Urinary bladder (tissue), 4 donors: Measurements from ENCODE around the gene ZNF385B. TPM values are rescaled to one million over a fixed set of nuclear protein-coding genes. Genes with fewer than 3 reads are reported as not detected.

Source experiments
- DNase-seq: peaks from one replicate; pipeline ENCODE4 v3.0.0-alpha.2; 2015; ENCODE audit errors: extremely low spot score
- H3K27ac ChIP-seq: one replicate; pipeline ENCODE4 v1.5.1; 2013; ENCODE audit warnings: low read depth, mild to moderate bottlenecking, moderate library complexity
- H3K36me3 ChIP-seq: one replicate; pipeline ENCODE4 v1.6.1; 2013; ENCODE audit warnings: mild to moderate bottlenecking, moderate library complexity; ENCODE audit not compliant: insufficient read depth
- H3K4me1 ChIP-seq: one replicate; pipeline ENCODE4 v1.6.1; 2013; ENCODE audit warnings: mild to moderate bottlenecking, moderate library complexity; ENCODE audit not compliant: insufficient read depth
- H3K4me3 ChIP-seq: one replicate; pipeline ENCODE4 v1.5.1; 2013; ENCODE audit warnings: low read depth, low read length
- WGBS: extraction: QIAGEN DNeasy Blood & Tissue Kit; methylation state at CpG from one replicate; pipeline ENCODE4 v1.1.7; 2013; 5-methylcytosine and 5-hydroxymethylcytosine counted together
- polyA plus RNA-seq: library from polyadenylated mRNA; stranded (reverse); fragments of 200-250 nt; gene quantifications from one replicate; pipeline ENCODE4 v1.2.3, GENCODE V29; 2013
- total RNA-seq: library from RNA; depleted of rRNA; stranded (reverse); fragments of >200 nt; gene quantifications from one replicate; pipeline ENCODE4 v1.2.3, GENCODE V29; 2014
- donor health status: healthy with polysubstance abuse.
- donor health status: healthy.

The ZNF385B gene
- total and polyA plus RNA-seq, 2 donors = 0.47 to 2.5 TPM

DNA sequence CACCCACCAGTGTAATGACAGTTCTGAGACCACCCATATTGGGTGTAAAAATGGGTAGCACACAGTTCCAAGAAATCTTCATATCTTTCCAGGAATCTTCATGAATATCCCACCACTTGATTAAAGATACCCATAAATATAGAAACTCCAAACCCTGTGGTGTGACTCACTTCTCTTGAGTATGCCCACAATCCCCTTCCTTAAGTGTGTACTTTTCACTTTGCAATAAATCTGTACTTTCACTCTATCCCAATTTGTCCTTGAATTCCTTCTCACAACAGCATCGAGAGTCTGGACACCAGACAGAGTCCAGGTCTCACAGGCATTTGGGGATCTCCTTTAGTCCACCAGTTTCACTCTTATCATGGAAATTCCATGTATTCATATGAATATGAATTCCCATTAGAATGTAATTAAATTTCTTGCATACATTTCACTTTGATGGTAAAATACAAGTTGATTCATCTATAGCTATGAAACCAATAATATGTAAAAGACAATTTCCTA, 309.8 kb downstream of the ZNF385B start:
- no peak for DNase-seq
- Histone ChIP-seq H3K4me3 (no peak overlapping the region), H3K36me3 (no peaks in the 10 kb centered on the region), H3K27ac (no peak overlapping the region), H3K4me1 (no peaks in the 10 kb centered on the region)
- WGBS = 54% methylated on average over 1 of the region's 1 CpG

DNA sequence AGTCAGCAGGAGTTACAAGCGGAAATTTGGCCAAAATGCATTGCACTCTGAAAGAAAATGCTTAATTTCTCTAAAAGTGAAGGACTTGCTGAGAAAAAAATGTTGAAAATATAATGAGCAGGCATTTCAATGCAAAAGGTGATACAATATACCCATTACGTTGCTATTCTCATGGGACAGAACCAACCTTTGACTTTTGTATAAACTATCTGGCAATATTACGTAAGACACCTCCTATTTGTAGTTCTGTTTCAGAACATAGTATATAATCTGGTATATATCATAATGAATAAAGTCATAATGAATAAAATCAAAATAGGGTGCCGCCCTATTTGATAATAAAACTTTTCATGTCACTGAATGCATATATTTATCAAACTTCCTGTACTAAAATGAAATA, 310.6 kb downstream of the ZNF385B start:
- H3K4me3 ChIP-seq = no peak overlapping the region
- no peak for DNase-seq

DNA sequence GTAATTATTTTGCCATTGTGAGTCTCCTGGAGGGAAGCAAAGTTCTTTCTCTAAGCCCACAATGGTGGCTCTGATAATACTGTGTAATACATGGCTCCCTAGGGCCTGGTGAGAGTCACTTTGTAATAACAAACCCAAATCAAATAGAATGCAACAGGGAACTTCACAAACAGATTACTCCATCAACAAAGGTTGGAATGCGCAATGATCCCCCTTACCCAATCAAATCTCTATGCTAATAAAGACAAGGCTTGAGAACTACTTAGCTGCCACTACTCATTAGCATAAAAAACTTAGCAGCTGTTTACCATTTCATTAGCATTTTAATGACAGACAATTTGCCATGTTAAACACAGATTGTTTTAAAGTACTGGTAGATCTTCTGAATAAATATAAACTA, 311.2 kb downstream of the ZNF385B start:
- H3K27ac ChIP-seq = no peak overlapping the region
- H3K36me3 ChIP-seq = no peaks in the 10 kb centered on the region
- DNase-seq = no peak
- H3K4me1 ChIP-seq = no peaks in the 10 kb centered on the region
- WGBS = 90% methylated on average over 1 of the region's 1 CpG
- no peak overlapping the region for H3K4me3 ChIP-seq

More for the DNA sequence above, 310.6 kb downstream of the ZNF385B start:
- no peak overlapping the region for H3K27ac ChIP-seq
- no peaks in the 10 kb centered on the region for H3K4me1 ChIP-seq
- no peaks in the 10 kb centered on the region for H3K36me3 ChIP-seq
- WGBS = 87% methylated on average over 4 of the region's 4 CpGs

DNA sequence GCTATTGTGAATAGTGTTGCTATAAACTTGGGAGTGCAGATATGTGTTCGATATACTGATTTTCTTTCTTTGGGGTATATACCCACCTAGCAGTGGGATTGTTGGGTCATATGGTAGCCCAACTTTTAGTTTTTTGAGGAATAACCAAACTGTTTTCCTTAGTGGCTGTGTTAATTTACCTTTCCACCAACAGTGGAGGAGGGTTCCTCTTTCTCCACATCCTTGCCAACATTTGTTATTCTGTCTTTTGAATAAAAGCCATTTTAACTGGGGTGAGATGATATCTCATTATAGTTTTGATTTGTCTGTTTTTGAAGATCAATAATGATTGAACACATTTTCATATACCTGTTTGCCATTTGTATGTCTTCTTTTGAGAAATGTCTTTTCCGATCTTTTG, 314.8 kb downstream of the ZNF385B start:
- no peaks in the 10 kb centered on the region for H3K36me3 ChIP-seq
- H3K4me1 ChIP-seq = no peaks in the 10 kb centered on the region
- H3K4me3 ChIP-seq = no peak overlapping the region
- 95% methylated on average over 2 of the region's 2 CpGs for WGBS
- no peak overlapping the region for H3K27ac ChIP-seq
- no peak for DNase-seq

DNA sequence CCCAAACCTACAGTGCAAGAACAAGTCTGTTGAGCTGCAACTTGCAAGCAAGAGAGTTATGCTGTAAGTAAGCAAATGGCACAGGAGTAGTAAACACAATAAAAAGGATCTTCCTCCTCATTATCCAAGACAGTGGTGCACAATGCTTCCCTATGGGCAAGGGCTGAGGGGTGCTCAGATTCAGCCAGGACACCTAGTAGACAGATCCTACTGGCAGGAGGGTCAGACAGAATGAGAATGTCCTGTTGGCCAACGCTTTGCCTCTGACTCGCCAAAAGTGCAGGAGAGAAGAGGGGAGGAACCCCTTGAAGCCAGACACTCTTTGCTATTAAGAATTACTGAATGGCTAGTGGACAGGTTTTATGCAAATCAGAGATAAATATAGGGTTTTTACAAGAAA, 316.4 kb downstream of the ZNF385B start:
- WGBS = 67% methylated on average over 2 of the region's 2 CpGs
- Histone ChIP-seq H3K27ac (no peak overlapping the region), H3K36me3 (no peaks in the 10 kb centered on the region), H3K4me3 (no peak overlapping the region), H3K4me1 (no peaks in the 10 kb centered on the region)
- DNase-seq = no peak

DNA sequence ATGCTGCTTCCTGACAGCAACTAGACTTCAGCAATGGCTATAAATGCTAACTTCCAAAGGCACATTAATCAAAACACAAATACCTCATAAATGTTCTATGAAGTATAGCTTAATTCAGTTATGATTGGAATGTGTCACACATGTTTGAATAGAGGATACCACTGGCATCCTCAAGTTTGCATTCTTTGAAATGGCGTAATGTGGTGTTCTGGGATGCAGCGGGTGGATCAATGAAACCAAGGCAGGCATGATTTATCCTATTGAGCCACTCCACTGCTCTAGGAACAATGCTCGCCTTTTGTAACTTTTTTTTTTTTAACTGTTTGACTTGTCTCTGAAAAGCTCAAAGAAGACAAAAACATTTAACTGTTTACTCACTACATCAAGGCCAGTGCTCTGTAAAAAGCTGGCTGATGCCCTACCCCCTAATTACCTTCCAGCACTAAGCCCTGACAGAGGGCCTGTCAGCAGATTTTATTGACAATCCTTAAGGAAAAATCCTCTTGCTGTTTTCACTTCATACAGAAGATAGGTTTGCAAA, 318.0 kb downstream of the ZNF385B start:
- Histone ChIP-seq H3K27ac (no peak overlapping the region), H3K4me3 (no peak overlapping the region), H3K4me1 (no peaks in the 10 kb centered on the region), H3K36me3 (no peaks in the 10 kb centered on the region)
- DNase-seq = no peak
- WGBS = 66% methylated on average over 3 of the region's 3 CpGs

DNA sequence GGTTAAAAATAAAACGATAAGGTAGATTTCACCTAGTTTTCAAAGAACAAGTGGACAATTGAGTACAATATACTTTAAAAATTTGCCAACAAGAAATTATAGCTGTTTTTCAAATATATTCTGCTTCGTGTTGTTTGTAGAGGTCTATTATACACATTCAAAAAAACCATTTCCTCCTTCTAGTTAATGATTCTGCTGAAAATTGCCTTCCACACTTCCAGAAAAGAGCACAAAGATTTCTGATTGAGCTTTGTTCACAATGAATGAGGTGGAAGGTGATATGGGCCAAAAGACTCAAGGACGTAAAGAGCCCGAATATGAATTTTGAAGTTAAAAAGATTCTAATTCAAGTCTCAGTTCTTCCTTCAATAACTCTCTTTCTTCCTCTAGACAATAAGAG, 319.8 kb downstream of the ZNF385B start:
- WGBS = 75% methylated on average over 4 of the region's 4 CpGs
- Histone ChIP-seq H3K4me3 (no peak overlapping the region), H3K27ac (no peak overlapping the region), H3K4me1 (no peaks in the 10 kb centered on the region), H3K36me3 (no peaks in the 10 kb centered on the region)
- no peak for DNase-seq

DNA sequence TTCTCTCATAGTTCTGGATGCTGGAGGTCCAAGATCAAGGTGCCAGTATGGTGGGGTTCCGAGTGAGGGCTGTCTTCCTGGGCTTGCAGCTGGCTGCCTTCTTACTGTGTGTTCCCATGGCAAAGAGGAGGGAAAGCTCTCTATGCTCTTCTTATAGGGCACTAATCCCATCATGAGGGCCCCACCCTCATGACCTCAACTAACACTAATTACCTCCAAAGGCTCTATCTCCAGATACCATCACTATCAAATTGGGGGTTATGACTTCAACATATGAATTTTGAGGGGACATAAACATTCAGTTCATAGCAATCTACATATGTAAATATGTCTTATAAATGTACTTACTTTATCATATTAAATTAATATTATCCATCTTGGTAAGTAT, 322.3 kb downstream of the ZNF385B start:
- Histone ChIP-seq H3K4me1 (no peaks in the 10 kb centered on the region), H3K27ac (no peak overlapping the region), H3K4me3 (no peak overlapping the region), H3K36me3 (no peaks in the 10 kb centered on the region)
- DNase-seq = no peak
- 100% methylated on average over 1 of the region's 1 CpG for WGBS

DNA sequence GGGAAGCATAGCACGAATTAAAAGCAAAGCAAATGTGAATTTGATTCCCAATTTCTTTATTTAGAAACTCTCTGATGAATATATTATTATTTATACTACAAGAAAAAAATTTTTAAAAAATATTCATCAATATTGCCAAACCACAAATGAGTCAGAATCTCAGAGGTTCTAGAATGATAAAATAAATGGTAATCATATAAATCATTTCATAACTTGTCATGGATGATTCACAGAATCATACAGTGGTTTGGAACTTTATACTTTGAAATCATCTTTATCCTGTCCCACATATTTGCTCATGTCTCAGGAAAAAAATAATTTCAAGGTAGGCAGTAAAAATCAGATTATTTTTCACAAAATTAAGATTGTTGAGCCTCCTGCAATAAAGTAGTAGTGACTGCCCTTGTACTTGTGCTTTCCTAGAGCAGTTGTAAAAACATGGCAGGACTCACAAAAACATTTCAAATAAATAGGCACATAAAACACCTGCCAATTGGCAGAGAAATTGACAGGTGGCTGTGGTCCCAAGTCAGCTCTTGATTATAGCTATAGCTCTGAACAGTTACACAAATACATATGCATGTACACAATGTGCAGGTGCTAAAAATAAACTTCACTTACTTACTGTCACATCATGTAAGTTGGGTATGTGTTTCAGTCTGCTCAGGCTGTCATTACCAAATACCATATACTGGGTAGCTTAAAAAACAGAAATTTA, 322.8 kb downstream of the ZNF385B start:
- Histone ChIP-seq H3K36me3 (no peaks in the 10 kb centered on the region), H3K4me3 (no peak overlapping the region), H3K4me1 (no peaks in the 10 kb centered on the region), H3K27ac (no peak overlapping the region)
- WGBS = 77% methylated on average over 1 of the region's 1 CpG
- no peak for DNase-seq

DNA sequence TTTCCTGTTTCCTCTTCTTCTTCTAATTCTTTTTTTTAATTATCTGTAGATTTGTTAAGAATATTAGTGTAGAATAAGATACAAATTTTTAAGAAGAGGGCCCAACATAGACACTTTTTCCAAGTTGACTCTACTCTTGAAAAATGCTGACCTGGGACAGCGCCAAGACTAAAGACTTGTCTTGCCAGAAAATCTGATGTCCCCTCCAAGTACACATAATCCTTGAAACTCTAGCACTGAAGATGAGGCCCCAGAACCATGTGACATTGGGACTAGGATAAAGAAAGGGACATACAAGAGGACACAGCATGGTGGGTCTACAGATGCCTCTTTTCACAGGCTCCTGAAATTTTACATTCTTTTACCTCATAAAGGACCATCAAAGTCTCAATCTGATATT, 325.2 kb downstream of the ZNF385B start:
- H3K36me3 ChIP-seq = no peaks in the 10 kb centered on the region
- H3K4me1 ChIP-seq = no peaks in the 10 kb centered on the region
- H3K4me3 ChIP-seq = no peak overlapping the region
- no peak for DNase-seq
- 97% methylated on average over 1 of the region's 1 CpG for WGBS
- no peak overlapping the region for H3K27ac ChIP-seq

DNA sequence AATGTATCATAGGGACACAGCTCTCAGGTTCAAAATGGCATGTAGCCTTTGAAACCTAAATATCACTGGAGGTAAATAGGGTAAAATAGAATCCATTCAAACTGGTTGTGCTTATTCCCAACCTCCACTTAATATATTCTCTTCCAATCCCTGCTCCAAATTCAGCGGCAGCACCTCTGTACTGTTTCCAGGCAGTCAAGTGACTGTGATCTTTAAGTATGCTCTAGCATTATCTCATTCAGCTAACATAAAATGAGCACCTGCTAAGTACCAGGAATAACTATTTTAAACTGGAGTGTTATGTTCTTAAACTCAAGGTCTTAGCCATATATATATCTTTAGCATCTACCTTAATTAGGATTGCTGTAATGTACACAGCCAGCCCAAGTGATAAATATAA, 327.5 kb downstream of the ZNF385B start:
- no peak for DNase-seq
- H3K36me3 ChIP-seq = no peaks in the 10 kb centered on the region
- no peak overlapping the region for H3K27ac ChIP-seq
- H3K4me3 ChIP-seq = no peak overlapping the region
- no peaks in the 10 kb centered on the region for H3K4me1 ChIP-seq
- 100% methylated on average over 1 of the region's 1 CpG for WGBS

DNA sequence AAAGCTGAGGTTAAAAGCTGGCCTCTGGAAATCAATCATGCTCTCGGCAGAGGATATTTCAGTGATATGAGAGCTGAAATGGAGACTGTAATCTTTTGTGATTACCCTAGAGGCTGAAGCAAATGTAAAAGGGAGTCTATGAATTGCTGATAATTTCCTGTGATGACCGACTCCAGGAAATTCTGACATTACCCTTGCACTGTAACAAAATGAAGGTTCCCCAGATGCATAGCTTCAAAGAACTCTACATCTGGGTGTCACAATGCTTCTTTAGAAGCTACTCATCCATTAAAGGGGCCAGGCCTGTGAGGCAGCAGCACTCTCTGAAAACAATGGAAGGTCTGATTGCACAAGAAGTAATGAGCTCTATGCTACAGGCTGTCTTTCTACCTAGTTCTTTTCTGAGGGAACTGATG, 328.5 kb downstream of the ZNF385B start:
- no peak overlapping the region for H3K27ac ChIP-seq
- no peak for DNase-seq
- WGBS = 75% methylated on average over 2 of the region's 2 CpGs
- H3K36me3 ChIP-seq = no peaks in the 10 kb centered on the region
- H3K4me3 ChIP-seq = no peak overlapping the region
- no peaks in the 10 kb centered on the region for H3K4me1 ChIP-seq

DNA sequence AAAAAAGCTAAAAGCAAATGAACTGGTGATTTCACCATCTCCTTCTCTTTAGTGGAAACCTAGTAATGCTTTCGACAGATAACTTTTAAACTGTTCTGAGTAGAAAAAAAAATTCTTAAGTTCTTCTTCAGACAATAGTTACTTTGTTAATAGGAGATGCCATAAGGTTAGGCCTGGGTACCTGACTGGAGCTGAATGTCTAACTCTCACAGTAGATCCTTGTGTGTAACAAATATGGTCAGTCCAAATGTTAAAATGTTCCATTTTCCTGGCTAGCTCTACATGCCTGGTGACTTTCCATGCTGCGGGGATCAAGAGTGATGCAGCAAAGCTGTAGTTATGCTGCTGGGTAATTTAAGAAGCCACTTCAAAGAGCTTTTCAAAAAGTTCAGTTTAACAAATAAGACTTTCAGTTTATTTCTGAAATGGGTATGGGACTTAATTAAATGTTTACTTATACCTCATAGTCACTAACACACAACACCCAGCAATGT, 332.8 kb downstream of the ZNF385B start:
- DNase-seq = no peak
- no peaks in the 10 kb centered on the region for H3K4me1 ChIP-seq
- H3K36me3 ChIP-seq = no peaks in the 10 kb centered on the region
- 85% methylated on average over 2 of the region's 2 CpGs for WGBS
- no peak overlapping the region for H3K4me3 ChIP-seq
- H3K27ac ChIP-seq = no peak overlapping the region

DNA sequence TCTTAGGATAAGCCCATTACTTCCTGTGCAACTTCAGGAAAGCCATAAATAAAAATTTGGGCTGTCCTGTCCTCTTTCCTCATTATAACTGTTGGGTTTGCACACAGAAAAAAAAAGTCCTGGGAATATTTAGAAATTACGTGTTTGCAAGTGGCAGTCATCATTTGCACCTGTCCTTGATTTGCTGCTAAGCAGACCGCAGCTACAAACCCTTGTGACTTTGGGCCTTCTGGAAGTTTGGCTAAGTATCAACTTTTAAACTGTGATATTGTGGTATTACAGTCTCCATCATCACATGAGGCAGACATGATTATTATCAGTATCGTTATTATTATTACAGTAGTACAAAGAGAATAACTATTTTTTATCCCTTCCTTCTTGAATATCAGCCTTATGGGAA, 336.1 kb downstream of the ZNF385B start:
- DNase-seq = no peak
- WGBS = 76% methylated on average over 3 of the region's 3 CpGs
- Histone ChIP-seq H3K27ac (no peak overlapping the region), H3K4me3 (no peak overlapping the region), H3K4me1 (no peaks in the 10 kb centered on the region), H3K36me3 (no peaks in the 10 kb centered on the region)
